HG02938 (cell line): Measurements from ENCODE around the gene NRXN3.
"Not testable (repeated sequence)": the region's sequence is repeated elsewhere in the genome, so short reads cannot be mapped to it uniquely, and the experiment has no call there.

Experiments used
- ATAC-seq: cut with Tn5 transposase; IDR thresholded peaks from one replicate; pipeline ENCODE4 v1.9.1; 2021; ENCODE audit warnings: mild to moderate bottlenecking, moderate library complexity; ENCODE audit not compliant: unreplicated experiment

The NRXN3 gene

GRCh38 chr14:78399316-78399889 lies 229.2 kb downstream of the NRXN3 start:
- no peak for ATAC-seq

DNA sequence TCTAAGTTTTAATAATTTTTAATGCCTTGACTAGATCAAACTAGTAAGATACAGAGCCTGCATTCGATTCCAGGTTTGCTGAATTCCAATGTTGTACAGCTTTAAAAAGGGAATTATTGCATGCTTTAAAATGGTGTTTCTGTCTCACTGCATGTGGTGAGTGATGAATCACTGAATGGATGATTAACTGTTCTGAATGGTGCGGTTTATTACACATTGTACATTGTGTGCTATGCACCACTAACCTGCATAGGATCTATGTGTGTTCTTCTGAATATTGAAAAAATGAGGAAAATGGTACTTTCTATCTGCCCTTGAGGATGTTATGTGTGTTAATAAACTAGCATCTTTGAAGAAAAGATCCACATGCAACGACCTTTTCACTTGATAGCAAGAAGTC lies 231.7 kb downstream of the NRXN3 start:
- ATAC-seq: no peak

GRCh38 chr14:78403278-78403815 lies 233.2 kb downstream of the NRXN3 start:
- ATAC-seq: peak; percentile 59

DNA sequence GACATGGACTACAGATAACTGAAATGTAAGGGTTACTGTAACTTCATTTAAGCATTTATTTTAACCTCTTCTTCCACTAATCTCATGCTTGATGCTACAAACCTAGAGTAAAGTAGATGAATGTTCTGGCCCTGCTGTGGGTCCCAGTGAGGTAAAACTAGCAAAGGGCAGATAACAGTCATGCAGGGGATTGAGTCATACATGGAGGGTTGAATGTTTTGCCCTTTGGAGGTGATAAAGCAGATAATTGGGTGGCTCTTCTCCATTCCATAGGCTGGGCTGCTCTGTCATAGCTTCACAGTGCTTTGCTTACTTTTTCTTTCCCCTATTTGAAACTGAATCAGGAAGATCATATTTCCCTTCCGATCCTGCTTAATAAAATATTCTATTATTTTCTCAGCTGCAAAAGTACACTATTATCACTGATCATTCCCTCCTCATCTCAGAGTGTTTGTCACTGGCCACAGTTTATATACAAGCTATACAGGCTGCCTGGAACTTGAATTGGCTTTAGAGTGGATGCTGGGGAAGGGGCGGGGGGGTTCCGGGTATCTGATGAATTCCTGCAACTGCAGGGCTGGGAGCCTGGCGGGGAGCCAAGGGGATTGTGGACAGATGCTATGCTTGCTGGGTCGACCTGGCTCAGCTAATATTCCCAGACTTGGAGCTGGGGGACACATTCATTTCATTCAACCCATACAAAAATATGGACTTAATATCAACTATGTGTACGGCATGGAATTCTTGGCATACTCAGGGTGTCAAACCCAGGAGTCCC lies 235.1 kb downstream of the NRXN3 start:
- ATAC-seq: no peak

DNA sequence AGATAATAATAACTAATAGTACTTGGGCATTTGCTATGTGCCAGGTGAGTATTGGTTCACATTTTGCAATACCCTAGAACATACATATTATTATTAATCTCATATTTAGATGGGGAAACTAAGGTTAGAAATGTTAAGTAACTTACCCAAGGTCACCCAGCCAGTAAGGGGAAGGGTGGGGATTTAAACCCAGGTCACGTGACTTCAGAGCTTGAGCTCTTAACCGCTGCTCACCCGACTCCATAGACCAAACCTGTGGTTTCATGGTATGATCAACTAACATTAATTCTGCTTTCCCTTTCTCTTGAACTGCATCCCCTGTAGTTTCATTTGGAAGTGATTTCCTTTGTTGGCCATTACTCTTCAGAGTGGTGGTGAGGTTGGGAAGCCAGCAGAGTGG lies 242.3 kb downstream of the NRXN3 start:
- no peak for ATAC-seq

DNA sequence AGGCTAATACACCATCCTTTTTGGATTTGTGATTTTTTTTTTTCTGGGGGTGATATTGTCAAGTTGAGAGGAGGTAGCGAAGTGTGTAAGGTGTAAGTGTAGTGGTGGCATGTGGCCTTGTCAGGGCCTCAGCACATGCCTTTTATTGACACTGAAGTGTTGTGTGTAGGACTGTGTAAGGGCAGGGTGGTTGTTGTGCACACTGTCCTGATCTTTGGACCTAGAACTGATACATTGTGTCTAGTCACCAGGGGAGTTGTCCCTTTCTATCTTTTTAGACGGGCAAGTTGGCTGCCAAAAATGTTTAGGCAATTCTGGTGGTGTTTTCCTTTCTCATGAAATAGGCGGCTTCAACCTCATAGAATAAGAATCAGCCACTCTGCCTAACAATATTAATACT lies 244.0 kb downstream of the NRXN3 start:
- no peak for ATAC-seq

- no peak for ATAC-seq
These were observed 247.4 kb downstream of the NRXN3 start for GRCh38 chr14:78417532-78417931.

DNA sequence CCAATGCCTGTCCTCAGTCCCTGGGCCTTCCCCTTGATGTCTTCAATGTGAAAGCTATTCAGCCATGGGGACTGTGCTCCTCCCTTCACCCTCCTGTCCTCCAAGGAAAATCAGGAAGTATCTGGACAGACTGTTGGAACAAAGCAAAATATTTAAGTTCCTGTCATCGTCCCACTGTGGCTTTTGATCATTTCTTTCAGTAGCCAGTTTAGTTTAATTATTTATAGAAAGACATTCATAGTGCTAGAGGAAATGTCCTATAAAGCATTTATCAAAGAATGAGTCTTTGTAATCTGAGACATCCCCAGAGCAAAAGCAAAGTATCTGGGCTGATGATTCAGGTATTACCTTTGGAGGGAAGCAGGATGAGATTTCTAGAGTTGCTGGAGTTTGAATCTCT lies 254.1 kb downstream of the NRXN3 start:
- no peak for ATAC-seq

DNA sequence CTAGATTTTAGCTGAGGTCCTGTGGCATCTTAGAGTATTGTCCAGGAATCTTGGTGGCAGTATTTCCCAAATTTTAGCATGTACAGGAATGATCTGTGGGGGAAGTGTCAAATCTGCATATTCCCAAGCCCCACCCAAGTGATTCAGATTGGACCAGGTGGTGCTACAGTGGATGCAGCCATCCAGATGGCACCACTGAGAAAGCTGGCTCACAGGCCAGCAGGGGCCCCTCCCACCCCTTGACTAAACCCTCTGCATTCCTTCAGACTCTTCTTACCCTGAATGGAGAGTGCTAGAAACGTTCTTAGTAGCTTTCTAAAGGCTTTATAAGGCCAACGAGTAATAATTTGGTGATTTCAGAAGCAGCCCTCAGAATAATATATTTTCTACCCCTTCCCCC lies 255.2 kb downstream of the NRXN3 start:
- no peak for ATAC-seq

- ATAC-seq: no peak
These were observed 255.6 kb downstream of the NRXN3 start for GRCh38 chr14:78425782-78426181.

- no peak for ATAC-seq
These were observed 261.9 kb downstream of the NRXN3 start for GRCh38 chr14:78432046-78432445.

DNA sequence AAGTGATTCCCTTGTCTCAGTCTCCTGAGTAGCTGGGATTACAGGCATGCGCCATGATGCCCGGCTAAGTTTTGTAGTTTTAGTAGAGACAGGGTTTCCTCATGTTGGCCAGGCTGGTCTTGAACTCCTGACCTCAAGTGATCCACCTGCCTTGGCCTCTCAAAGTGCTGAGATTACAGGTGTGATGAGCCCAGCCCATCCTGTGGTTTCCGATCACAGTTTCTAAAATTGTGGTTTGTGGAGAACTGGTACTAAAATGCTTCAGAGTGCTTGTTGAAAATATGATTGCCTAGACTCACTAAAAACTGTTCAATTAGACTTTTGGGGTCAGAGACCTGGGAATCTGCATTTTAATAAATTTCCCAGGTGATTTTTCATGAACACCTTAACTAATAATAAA lies 267.3 kb downstream of the NRXN3 start:
- ATAC-seq: not testable (repeated sequence)

DNA sequence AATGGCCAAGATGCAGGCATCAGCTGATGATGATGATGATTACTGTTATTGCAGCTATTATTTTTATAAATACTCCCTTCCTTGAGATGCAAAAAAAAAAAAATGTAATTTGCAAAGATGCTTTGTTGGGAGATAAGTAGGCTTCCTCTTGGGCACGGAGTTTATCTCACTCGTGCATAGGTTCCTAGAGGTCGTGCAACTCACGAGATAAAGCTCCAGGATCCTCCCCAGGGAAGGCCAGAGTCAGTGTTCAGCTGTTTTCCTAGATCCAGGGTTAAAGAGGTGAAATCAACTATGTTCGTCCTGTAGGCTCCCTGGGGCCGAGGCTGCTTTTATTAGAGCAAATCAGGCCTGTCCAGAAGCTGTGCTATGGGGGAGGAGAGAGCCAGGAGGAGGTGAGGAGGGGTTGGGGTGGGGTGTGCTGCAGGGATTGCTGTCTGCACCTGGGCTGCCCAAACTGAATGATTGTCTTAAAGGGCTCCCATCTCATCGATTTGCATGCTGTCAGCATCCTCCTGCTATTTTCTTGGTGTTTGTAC lies 270.3 kb downstream of the NRXN3 start:
- no peak for ATAC-seq

- ATAC-seq: no peak
These were observed 273.7 kb downstream of the NRXN3 start for GRCh38 chr14:78443834-78444233.

DNA sequence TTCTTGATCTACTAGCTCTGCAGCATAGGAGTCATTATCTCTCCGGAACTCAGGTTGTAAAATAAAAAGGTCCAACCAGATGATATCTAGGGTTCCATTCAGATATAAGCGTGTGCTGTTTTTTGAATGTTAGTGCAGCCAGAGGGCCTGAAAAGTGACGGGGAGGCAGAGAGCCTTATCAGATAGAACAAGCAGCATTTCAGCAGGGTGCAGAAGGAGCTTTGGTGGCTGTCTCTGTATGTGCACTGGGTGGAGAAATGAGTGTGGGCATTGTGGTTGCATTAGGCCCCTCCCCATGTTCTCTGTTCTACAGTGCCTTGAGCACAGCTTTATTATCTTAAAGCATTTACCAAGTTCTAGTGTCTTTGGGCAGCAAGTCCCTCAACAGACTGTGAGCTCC lies 275.1 kb downstream of the NRXN3 start:
- no peak for ATAC-seq

- ATAC-seq: no peak
These were observed 276.6 kb downstream of the NRXN3 start for GRCh38 chr14:78446807-78447206.

DNA sequence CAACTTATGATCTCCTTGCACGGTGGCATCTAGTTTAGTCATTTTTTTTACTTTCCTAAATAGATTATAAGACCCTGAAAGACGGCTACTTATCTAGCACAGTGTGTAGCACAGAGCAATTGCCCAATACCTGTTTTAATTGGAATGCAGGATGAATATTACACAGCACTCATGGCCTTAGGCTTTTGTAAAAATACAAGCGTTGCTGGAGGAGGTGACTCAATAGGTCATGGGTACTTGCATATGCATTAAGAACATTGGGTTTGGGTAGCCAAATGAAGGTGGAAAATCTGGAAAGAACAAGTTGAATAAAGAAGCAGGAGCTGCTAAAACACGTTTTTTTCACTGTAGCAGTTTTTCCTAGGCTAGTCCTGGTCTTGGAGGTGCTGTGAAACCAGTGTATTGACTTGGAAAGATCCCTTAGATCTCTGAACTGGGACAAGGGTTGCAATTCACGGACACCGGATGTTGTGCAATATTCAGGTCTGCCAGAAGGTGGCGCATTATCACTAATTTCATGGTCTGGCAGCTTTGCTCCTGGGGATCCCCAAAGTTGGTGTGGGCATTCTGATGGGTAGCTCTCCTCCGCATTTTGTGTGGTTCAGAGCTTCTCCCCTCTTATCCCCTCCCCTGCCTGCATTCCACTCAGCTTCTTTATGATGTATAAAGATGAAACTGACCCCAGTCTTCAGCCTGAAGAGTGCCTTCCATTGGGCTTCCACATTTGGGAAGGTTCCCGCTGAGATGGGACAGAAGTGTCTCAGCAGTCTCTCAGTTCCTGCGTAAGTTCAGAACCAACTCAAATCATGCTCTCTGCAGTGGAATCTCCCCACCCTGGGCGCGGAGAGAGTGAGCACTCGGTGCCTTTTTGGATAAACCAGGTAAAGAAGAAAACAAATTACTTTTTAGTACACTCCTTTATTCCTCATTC lies 278.3 kb downstream of the NRXN3 start:
- ATAC-seq: peak; percentile 75

DNA sequence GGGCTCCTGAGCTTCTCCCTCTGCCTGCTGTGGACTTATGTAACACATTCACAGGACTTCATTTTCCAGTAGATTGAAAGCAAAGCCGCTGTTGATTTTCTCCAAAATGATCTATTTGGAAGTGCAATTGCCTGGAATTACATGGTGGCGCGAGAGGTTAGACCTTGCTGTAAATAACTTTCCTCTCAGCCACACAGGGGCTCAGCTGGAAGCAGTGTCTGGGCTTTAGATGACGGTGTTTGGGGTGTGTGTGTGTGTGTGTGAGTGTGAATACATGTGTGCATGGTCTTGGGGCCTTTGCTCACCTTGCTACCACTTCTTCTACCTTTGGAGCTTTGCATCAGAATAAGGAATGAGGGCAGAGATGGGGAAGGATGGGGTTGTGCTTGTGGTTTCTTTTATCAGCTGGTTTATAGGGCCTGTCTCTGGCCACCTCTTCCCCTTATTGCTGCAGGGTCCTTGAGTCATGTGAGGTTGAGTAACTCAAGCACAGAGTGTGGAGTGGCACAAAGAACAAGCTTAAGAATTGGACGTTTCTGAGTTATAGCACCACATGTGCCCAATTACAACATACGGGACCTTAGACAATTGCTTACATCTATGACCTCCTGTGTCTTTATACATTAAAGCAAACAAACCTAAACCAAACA lies 280.6 kb downstream of the NRXN3 start:
- no peak for ATAC-seq

GRCh38 chr14:78451319-78451695 lies 281.1 kb downstream of the NRXN3 start:
- ATAC-seq: no peak

DNA sequence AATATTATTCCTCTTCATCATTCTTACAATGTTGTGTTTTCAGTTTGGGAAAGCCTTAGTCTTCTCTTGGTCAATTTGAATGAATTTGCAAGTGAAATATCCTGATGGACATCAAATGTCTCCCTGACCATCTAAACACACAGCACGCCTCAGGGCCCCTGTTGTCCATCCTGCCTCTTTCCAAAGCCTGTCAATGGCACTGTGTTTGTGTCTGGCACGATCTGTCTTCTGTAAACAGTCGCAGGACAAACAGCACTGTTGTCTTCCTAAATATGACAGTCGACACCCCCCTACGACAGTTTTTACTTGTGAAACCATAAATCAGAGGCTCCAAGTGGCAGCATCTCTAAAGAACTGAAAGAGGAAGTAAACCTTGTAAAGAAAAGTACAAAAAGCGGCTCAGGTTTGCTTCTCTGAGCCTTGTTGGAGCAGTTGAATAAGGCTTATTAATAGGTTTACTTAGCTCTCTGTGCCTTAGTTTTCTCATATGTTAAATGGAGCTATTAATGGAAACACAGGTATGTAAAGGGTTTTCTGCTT lies 285.8 kb downstream of the NRXN3 start:
- ATAC-seq: peak; percentile 73
